Suprapubic skin (tissue), 4 donors: Measurements from ENCODE around the gene TXN2.

Experiments used
- POLR2A ChIP-seq, 2 donors: fragments of 450-650 bp; IDR thresholded peaks; one replicate each; pipeline ENCODE4 v1.6.1; 2017; ENCODE audit warnings: antibody characterized with exemption in 2 of 2, mild to moderate bottlenecking in 2 of 2, moderate library complexity in 2 of 2
- POLR2AphosphoS5 ChIP-seq, 3 donors: sonication (generic); formaldehyde crosslinking; IDR thresholded peaks; one replicate each; pipeline ENCODE4 v1.6.1; 2017; ENCODE audit warnings: antibody characterized with exemption in 3 of 3

GRCh38 chr22:36432592-36433317, 48.7 kb downstream of the TXN2 start:
- TF ChIP-seq POLR2A (IDR thresholded peaks at IDR 0.05) (no peak), POLR2AphosphoS5 (IDR thresholded peaks at IDR 0.05) (no peak)
